ENCODE results near the gene TRAPPC10. TPM values are rescaled to one million over a fixed set of nuclear protein-coding genes. Genes with fewer than 3 reads are reported as not detected.

TRAPPC10 gene
- total and polyA plus RNA-seq, 9 of the 15 experiments (the other 6 are each of a cell fraction or from before 2014, with no cell fraction given): 1.1 to 33.8 (median 24.3) TPM

- TF ChIP-seq NUFIP1 (IDR thresholded peaks at IDR 0.05; ENCODE audit: partially characterized antibody) (no peak), NCOA4 (IDR thresholded peaks at IDR 0.05; ENCODE audit: partially characterized antibody) (no peak), MEF2A (IDR thresholded peaks at IDR 0.05; ENCODE audit: control insufficient read depth, low read depth, low read length) (no peak), RUNX1 (IDR thresholded peaks at IDR 0.05; ENCODE audit: low read depth) (no peak), ZNF224 (CRISPR knock-in tag; IDR thresholded peaks at IDR 0.05) (no peak), CSDE1 (IDR thresholded peaks at IDR 0.05) (peak in 1 of 2 experiments; percentile 22; a peak in 1 of 4 replicates), ZNF57 (CRISPR knock-in tag; IDR thresholded peaks at IDR 0.05) (no peak), SMARCA4 (IDR thresholded peaks at IDR 0.05) (no peak), ARID3B (CRISPR knock-in tag; IDR thresholded peaks at IDR 0.05; ENCODE audit: borderline replicate concordance) (0 out of 2 replicates have a peak, but pooled peaks have one; percentile 35), FOSL1 (tag; conservative IDR thresholded peaks at IDR 0.05) (peak; percentile 45), POLR2AphosphoS2 (IDR thresholded peaks at IDR 0.05; ENCODE audit: low read length) (no peak; the same call in 1 of the 2 replicates), IRF9 (tag; IDR thresholded peaks at IDR 0.05) (no peak), CCAR2 (IDR thresholded peaks at IDR 0.05; ENCODE audit: low read depth, low read length) (no peak), FUS (optimal IDR thresholded peaks at IDR 0.05; ENCODE audit: low read depth, low read length) (peak; percentile 66), BCOR (IDR thresholded peaks at IDR 0.05) (no peak), E2F3 (CRISPR knock-in tag; IDR thresholded peaks at IDR 0.05) (peak; percentile 79; the same call in 1 of the 2 replicates), ZNF280A (IDR thresholded peaks at IDR 0.05; ENCODE audit: low read depth, partially characterized antibody) (no peak), EWSR1 (IDR thresholded peaks at IDR 0.05; ENCODE audit: borderline replicate concordance, low read depth, partially characterized antibody) (no peak)
- TF ChIP-seq, protein P1, sequence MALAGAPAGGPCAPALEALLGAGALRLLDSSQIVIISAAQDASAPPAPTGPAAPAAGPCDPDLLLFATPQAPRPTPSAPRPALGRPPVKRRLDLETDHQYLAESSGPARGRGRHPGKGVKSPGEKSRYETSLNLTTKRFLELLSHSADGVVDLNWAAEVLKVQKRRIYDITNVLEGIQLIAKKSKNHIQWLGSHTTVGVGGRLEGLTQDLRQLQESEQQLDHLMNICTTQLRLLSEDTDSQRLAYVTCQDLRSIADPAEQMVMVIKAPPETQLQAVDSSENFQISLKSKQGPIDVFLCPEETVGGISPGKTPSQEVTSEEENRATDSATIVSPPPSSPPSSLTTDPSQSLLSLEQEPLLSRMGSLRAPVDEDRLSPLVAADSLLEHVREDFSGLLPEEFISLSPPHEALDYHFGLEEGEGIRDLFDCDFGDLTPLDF (CRISPR knock-in tag; IDR thresholded peaks at IDR 0.05): no peak; the same call in 1 of the 2 replicates
- TF ChIP-seq, protein P2, sequence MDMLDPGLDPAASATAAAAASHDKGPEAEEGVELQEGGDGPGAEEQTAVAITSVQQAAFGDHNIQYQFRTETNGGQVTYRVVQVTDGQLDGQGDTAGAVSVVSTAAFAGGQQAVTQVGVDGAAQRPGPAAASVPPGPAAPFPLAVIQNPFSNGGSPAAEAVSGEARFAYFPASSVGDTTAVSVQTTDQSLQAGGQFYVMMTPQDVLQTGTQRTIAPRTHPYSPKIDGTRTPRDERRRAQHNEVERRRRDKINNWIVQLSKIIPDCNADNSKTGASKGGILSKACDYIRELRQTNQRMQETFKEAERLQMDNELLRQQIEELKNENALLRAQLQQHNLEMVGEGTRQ (CRISPR knock-in tag; IDR thresholded peaks at IDR 0.05): no peak; the same call in 1 of the 2 replicates
- TF ChIP-seq, protein P3, sequence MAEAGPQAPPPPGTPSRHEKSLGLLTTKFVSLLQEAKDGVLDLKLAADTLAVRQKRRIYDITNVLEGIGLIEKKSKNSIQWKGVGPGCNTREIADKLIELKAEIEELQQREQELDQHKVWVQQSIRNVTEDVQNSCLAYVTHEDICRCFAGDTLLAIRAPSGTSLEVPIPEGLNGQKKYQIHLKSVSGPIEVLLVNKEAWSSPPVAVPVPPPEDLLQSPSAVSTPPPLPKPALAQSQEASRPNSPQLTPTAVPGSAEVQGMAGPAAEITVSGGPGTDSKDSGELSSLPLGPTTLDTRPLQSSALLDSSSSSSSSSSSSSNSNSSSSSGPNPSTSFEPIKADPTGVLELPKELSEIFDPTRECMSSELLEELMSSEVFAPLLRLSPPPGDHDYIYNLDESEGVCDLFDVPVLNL (CRISPR knock-in tag; IDR thresholded peaks at IDR 0.05; ENCODE audit: low read depth): no peak
Measured at GRCh38 chr21:44011579-44012473, at the start of gene TRAPPC10 (continued).

Data from K562 (cell line).